GM12801 (cell line): Measurements from ENCODE around the gene CCDC178.

ENCODE experiments used
- CTCF ChIP-seq: IDR thresholded peaks from one replicate; pipeline ENCODE4 v1.5.1; 2011; ENCODE audit warnings: control low read depth; ENCODE audit not compliant: insufficient read length; ENCODE audit errors: extremely low read depth

Gene CCDC178

DNA sequence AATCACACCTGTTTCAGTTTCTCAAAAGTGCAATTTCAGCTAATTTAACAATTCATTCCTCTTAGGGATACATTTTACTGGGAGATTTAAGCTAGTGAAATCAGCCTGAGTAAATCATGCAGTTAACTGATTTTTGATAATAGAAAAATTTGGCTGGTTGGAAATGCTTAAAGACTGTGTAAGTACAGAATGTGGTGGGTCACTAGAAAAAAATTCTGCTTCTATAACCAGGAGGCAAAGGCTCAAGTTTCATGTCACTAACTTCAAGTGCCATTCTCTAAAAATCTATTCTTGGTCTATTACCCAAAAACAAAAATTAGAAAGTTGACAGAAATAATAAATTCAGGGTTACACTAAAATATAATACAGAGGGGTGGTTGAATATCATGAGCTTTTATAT, 271.3 kb downstream of the CCDC178 start:
- no peak for TF ChIP-seq CTCF

DNA sequence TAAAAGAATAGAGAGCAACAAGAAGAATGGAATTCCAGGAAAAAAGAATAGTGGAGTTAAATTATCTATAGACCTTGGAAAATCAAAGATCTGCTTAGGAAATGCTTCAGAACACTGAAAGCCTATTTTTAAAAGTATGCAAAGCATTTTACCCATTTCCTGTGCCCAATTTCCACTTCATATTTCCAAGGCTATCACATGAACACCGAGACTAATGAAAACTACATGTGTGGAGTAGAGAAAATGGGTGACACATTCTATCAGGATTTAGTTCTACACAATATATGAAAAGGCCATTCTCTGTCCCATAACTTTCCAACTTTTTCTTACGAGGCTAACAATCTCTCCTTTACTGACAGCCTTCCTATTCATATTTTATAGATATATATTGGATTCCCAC, 279.4 kb downstream of the CCDC178 start:
- TF ChIP-seq CTCF = no peak

DNA sequence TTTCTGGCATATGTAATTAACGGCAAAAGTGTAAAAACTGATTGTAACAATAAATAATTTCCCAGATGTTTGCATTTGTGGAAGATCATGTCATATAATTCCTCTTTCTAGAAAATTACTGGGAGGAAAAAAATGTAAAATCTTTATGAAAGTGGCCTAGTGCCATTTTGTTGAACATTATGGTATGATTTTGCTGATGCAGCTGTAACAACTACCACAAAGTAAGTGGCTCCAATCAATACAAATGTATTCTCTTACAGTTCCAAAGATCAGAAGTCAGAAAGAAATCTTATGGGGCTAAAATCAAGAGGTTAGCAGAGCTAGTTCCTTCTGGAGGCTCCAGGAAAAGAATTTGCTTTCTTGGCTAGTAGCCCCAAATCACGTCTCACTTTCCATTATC, 281.4 kb downstream of the CCDC178 start:
- TF ChIP-seq CTCF = no peak

- no peak for TF ChIP-seq CTCF
Measured at GRCh38 chr18:33157893-33158292, 282.6 kb downstream of the CCDC178 start.

DNA sequence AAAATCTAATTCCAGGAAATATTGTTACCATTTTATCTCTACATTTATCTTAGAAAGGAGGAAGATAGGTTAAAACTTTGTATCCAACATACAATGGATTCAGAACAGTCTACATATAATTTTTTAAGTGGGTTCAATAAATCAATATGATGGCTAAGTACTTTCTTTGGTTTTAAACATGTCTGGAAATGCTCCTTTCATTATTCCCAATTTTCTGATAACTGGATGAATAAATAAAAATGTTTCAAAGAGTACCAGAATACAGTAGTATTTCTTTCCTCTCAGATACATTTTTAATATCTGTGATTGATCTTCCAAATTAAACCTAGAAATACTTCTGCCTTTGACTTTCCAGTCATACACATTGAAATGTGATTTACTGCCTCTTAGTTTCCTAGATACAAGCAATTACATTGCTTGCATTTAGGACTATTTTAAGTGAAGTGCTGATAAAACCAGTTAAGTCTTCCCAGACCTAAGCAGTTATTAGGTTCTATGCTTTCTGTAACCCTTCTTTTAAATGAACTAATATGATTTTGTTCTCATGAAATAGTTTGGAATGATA, 283.5 kb downstream of the CCDC178 start:
- no peak for TF ChIP-seq CTCF

GRCh38 chr18:33154049-33154448, 286.5 kb downstream of the CCDC178 start:
- TF ChIP-seq CTCF = no peak

DNA sequence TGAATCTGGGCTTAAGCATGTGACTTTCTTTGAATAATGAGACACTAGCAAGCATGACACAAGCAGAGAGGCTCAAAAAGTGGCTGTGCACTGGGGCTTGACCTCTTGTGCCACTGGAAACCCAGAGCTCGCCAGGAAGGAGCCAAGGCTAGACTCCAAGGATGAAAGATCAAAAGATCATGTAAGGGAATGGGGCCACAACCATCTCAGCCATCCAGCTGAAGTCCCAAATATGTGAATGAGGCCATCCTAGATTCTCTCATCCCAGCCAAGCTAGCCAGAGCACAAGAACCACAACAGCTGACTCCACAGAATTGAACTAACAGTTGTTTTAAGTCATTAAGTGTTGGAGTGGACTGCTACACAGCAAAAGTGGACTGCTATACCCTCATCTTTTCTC, 288.1 kb downstream of the CCDC178 start:
- TF ChIP-seq CTCF = no peak

DNA sequence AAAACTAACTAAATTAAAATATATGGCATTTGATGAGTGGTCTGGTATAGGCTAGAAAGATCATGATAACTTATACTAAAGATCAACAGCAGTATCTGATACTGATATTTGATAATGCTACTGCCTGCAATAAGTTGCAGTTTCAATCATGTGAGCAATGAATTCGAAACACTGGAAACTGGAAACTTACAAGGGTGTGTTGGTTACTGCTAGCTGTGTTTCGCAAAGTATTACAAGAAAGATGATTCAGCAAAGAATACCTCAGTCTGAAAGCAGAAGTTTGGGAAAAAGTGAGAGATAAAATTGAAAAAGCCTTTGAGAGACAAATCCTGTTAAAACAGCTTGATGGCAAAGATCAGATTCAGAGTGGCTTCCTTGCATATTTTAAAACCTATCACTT, 294.5 kb downstream of the CCDC178 start:
- no peak for TF ChIP-seq CTCF
